NCI-H2196 treated with DMSO at 0.1 percent for 48 hours (cell line): ENCODE measurements around the gene SLC17A5.

Source experiments
- DNase-seq: peaks from one replicate; lab custom pipeline; 2025; ENCODE audit not compliant: unreplicated experiment; lab: John Stamatoyannopoulos, UW

Gene SLC17A5

GRCh38 chr6:73667798-73668197 is 14.0 kb upstream of the SLC17A5 start:
- no peak for DNase-seq

- DNase-seq: no peak
Observed at GRCh38 chr6:73666393-73666792, 12.6 kb upstream of the SLC17A5 start.

- DNase-seq: no peak
Observed at GRCh38 chr6:73665686-73666319, 12.0 kb upstream of the SLC17A5 start.

- no peak for DNase-seq
Observed at GRCh38 chr6:73664701-73665100, 10.9 kb upstream of the SLC17A5 start.

GRCh38 chr6:73657201-73657600 is 3.4 kb upstream of the SLC17A5 start:
- DNase-seq: no peak

GRCh38 chr6:73656531-73657145 is 2.8 kb upstream of the SLC17A5 start:
- DNase-seq: no peak

GRCh38 chr6:73655341-73655917 is 1.6 kb upstream of the SLC17A5 start:
- DNase-seq: no peak

- DNase-seq: peak; percentile 25
Observed at GRCh38 chr6:73652637-73653570, 888 bp downstream of the SLC17A5 start.

- DNase-seq: no peak
Observed at GRCh38 chr6:73649783-73650182, 4.0 kb downstream of the SLC17A5 start.

GRCh38 chr6:73648166-73648565 is 5.6 kb downstream of the SLC17A5 start:
- DNase-seq: no peak

GRCh38 chr6:73644941-73645591 is 8.7 kb downstream of the SLC17A5 start:
- no peak for DNase-seq

- DNase-seq: no peak
Observed at GRCh38 chr6:73644030-73644429, 9.8 kb downstream of the SLC17A5 start.

- no peak for DNase-seq
Observed at GRCh38 chr6:73642530-73642929, 11.3 kb downstream of the SLC17A5 start.

- DNase-seq: no peak
Observed at GRCh38 chr6:73640179-73640750, 13.5 kb downstream of the SLC17A5 start.

- no peak for DNase-seq
Observed at GRCh38 chr6:73639040-73639439, 14.8 kb downstream of the SLC17A5 start.

- DNase-seq: no peak
Observed at GRCh38 chr6:73637404-73637803, 16.4 kb downstream of the SLC17A5 start.

- no peak for DNase-seq
Observed at GRCh38 chr6:73636048-73636447, 17.7 kb downstream of the SLC17A5 start.

GRCh38 chr6:73632346-73632745 is 21.4 kb downstream of the SLC17A5 start:
- no peak for DNase-seq

GRCh38 chr6:73631849-73632248 is 21.9 kb downstream of the SLC17A5 start:
- no peak for DNase-seq

- DNase-seq: no peak
Observed at GRCh38 chr6:73630401-73630800, 23.4 kb downstream of the SLC17A5 start.

- DNase-seq: no peak
Observed at GRCh38 chr6:73624896-73625295, 28.9 kb downstream of the SLC17A5 start.
